22Rv1 (cell line): ENCODE results near the gene SKIC8.

ENCODE experiments used
- CTCF ChIP-seq: fragments of 450-650 bp; IDR thresholded peaks from 2 replicates; pipeline ENCODE4 v1.5.1; 2017; ENCODE audit warnings: mild to moderate bottlenecking
- ZFX ChIP-seq: fragments of 450-650 bp; IDR thresholded peaks from 2 replicates; pipeline ENCODE4 v1.6.1; 2017; ENCODE audit warnings: antibody characterized with exemption, borderline replicate concordance

GRCh38 chr15:78301828-78302227 is 2.4 kb upstream of the SKIC8 start:
- TF ChIP-seq CTCF: no peak
- no peak for TF ChIP-seq ZFX
